H1 (cell line): ENCODE measurements around the gene OMA1. TPM values are rescaled to one million over a fixed set of nuclear protein-coding genes. Genes with fewer than 3 reads are reported as not detected.
"Not testable (repeated sequence)": the region's sequence is repeated elsewhere in the genome, so short reads cannot be mapped to it uniquely, and the experiment has no call there.

ENCODE experiments used
- CTCF ChIA-PET: fragments of 300-600 bp; sonication (Branson Sonifier 250); formaldehyde crosslinking; loops from one replicate; lab custom pipeline; 2021; ENCODE audit not compliant: partially characterized antibody; lab: Charles Lee
- POLR2A ChIA-PET: fragments of 300-600 bp; sonication (Branson Sonifier 250); formaldehyde crosslinking; loops from one replicate; lab custom pipeline; 2021; ENCODE audit warnings: inconsistent platforms; ENCODE audit not compliant: partially characterized antibody; lab: Charles Lee
- DNase-seq, 2 experiments: peaks; one replicate each; pipeline versions ENCODE4 v3.0.0 to v3.0.0-alpha.2; 2010 to 2022; ENCODE audit warnings: low spot score in 2 of 2, low read depth in 1 of 2, mixed read lengths in 1 of 2
- FAIRE-seq: peaks from 2 replicates; lab custom pipeline; 2011; peaks lifted over from hg19 to GRCh38; lab: Jason Lieb, UNC
- H2AFZ ChIP-seq: 2 replicates; pipeline ENCODE4 v1.8.1; 2012; ENCODE audit warnings: low read length, inconsistent platforms
- H2AK5ac ChIP-seq: 2 replicates; pipeline ENCODE4 v1.6.1; 2013; ENCODE audit warnings: low read depth, low read length
- H2BK120ac ChIP-seq: replicated peaks from 2 replicates; pipeline ENCODE3; 2013; ENCODE audit warnings: low read depth, low read length, inconsistent platforms
- H2BK12ac ChIP-seq: 2 replicates; pipeline ENCODE4 v1.6.1; 2013; ENCODE audit warnings: low read depth, low read length
- H2BK15ac ChIP-seq: 2 replicates; pipeline ENCODE4 v1.6.1; 2013; ENCODE audit warnings: low read length
- H2BK20ac ChIP-seq: 2 replicates; pipeline ENCODE4 v1.6.1; 2013; ENCODE audit warnings: low read length
- H2BK5ac ChIP-seq: 2 replicates; pipeline ENCODE4 v1.6.1; 2013; ENCODE audit warnings: low read depth, low read length
- H3K14ac ChIP-seq: 2 replicates; pipeline ENCODE4 v1.6.1; 2013; ENCODE audit warnings: inconsistent platforms; ENCODE audit not compliant: insufficient read length
- H3K18ac ChIP-seq: 2 replicates; pipeline ENCODE4 v1.6.1; 2013; ENCODE audit warnings: low read length; ENCODE audit errors: extremely low read depth
- H3K23ac ChIP-seq: 2 replicates; pipeline ENCODE4 v1.6.1; 2013; ENCODE audit warnings: inconsistent platforms; ENCODE audit not compliant: insufficient read length
- H3K23me2 ChIP-seq: 2 replicates; pipeline ENCODE4 v1.6.1; 2013; ENCODE audit warnings: low read depth, low read length
- H3K27ac ChIP-seq: 2 replicates; pipeline ENCODE4 v1.6.1; 2011; ENCODE audit warnings: low read depth, low read length, inconsistent platforms
- H3K27me3 ChIP-seq, 4 experiments: replicated peaks in 1 of 4; 1 replicate in 1 of 4; 2 replicates in 3 of 4; pipeline versions ENCODE4 v1.6.1 to v1.8.1; 2011 to 2013; ENCODE audit warnings: low read length in 3 of 4, mild to moderate bottlenecking in 3 of 4, inconsistent platforms in 2 of 4, mixed read lengths in 2 of 4, moderate library complexity in 1 of 4; ENCODE audit not compliant: control insufficient read depth in 3 of 4, insufficient read depth in 3 of 4; ENCODE audit errors: extremely low read depth in 1 of 4
- H3K36me3 ChIP-seq, 4 experiments: 2 replicates each; pipeline versions ENCODE4 v1.6.1 to v1.8.1; 2011 to 2013; ENCODE audit warnings: mild to moderate bottlenecking in 4 of 4, low read length in 3 of 4, moderate library complexity in 2 of 4, control low read depth in 1 of 4, inconsistent platforms in 1 of 4; ENCODE audit not compliant: insufficient read depth in 4 of 4, control insufficient read depth in 2 of 4
- H3K4ac ChIP-seq: replicated peaks from 2 replicates; pipeline ENCODE3; 2013; ENCODE audit warnings: low read length, low read depth, mixed read lengths, inconsistent platforms; ENCODE audit not compliant: insufficient read length
- H3K4me1 ChIP-seq, 4 experiments: replicated peaks in 1 of 4; 1 replicate in 1 of 4; 2 replicates in 3 of 4; pipeline versions ENCODE4 v1.6.1 to v1.8.1; 2011 to 2013; ENCODE audit warnings: low read length in 3 of 4, inconsistent platforms in 2 of 4, mixed read lengths in 1 of 4; ENCODE audit not compliant: insufficient read depth in 4 of 4, control insufficient read depth in 3 of 4
- H3K4me2 ChIP-seq, 2 experiments: 2 replicates each; pipeline versions ENCODE4 v1.6.1 to v1.8.1; 2011 to 2013; ENCODE audit warnings: low read depth in 2 of 2, low read length in 2 of 2, control low read depth in 1 of 2, inconsistent platforms in 1 of 2, mild to moderate bottlenecking in 1 of 2; ENCODE audit not compliant: insufficient read depth in 1 of 2
- H3K4me3 ChIP-seq, 4 experiments: fragments of 200-600, 300-600 bp in 1 of 4; sonication (generic), shearing (Covaris generic), sonication (Bioruptor Twin) in 1 of 4; 2 replicates each; pipeline versions ENCODE4 v1.5.1 to v1.8.1; 2011 to 2016; ENCODE audit warnings: low read length in 4 of 4, low read depth in 3 of 4, control low read depth in 2 of 4, inconsistent platforms in 2 of 4, mild to moderate bottlenecking in 2 of 4, mixed read lengths in 1 of 4, moderate library complexity in 1 of 4; ENCODE audit not compliant: insufficient read depth in 2 of 4; ENCODE audit errors: extremely low read depth in 1 of 4
- H3K56ac ChIP-seq: replicated peaks from 2 replicates; pipeline ENCODE3; 2013; ENCODE audit warnings: low read depth, mild to moderate bottlenecking, mixed read lengths, low read length, inconsistent platforms; ENCODE audit not compliant: insufficient read length
- H3K79me1 ChIP-seq: 2 replicates; pipeline ENCODE4 v1.6.1; 2013; ENCODE audit warnings: low read depth, low read length, control low read depth
- H3K79me2 ChIP-seq, 2 experiments: 2 replicates each; pipeline versions ENCODE4 v1.6.1 to v1.8.1; 2012 to 2013; ENCODE audit warnings: low read length in 2 of 2, mild to moderate bottlenecking in 2 of 2, inconsistent platforms in 1 of 2; ENCODE audit not compliant: insufficient read depth in 2 of 2, control insufficient read depth in 1 of 2
- H3K9ac ChIP-seq, 4 experiments: replicated peaks in 1 of 4; 1 replicate in 1 of 4; 2 replicates in 3 of 4; pipeline versions ENCODE4 v1.6.1 to v1.8.1; 2011 to 2013; ENCODE audit warnings: low read depth in 3 of 4, low read length in 3 of 4, control low read depth in 2 of 4, mild to moderate bottlenecking in 2 of 4, moderate library complexity in 2 of 4, inconsistent platforms in 1 of 4; ENCODE audit errors: extremely low read depth in 1 of 4
- H3K9me3 ChIP-seq, 2 experiments: 2 replicates each; pipeline versions ENCODE4 v1.6.1 to v1.8.1; 2012 to 2013; ENCODE audit warnings: mild to moderate bottlenecking in 2 of 2, moderate library complexity in 2 of 2, control low read depth in 1 of 2, inconsistent platforms in 1 of 2, low read depth in 1 of 2, low read length in 1 of 2, mixed read lengths in 1 of 2; ENCODE audit not compliant: insufficient read depth in 2 of 2
- H4K20me1 ChIP-seq, 2 experiments: replicated peaks in 1 of 2; 2 replicates each; pipeline versions ENCODE3 to v1.8.1; 2011 to 2013; ENCODE audit warnings: inconsistent platforms in 2 of 2, low read length in 2 of 2, mild to moderate bottlenecking in 1 of 2; ENCODE audit not compliant: insufficient read depth in 2 of 2, control insufficient read depth in 1 of 2
- H4K5ac ChIP-seq: 2 replicates; pipeline ENCODE4 v1.6.1; 2013; ENCODE audit warnings: low read length, low read depth, mixed read lengths, inconsistent platforms; ENCODE audit not compliant: insufficient read length
- H4K8ac ChIP-seq: 2 replicates; pipeline ENCODE4 v1.8.0; 2013; ENCODE audit warnings: mild to moderate bottlenecking, moderate library complexity, low read length, inconsistent platforms; ENCODE audit not compliant: insufficient read depth; ENCODE audit errors: extremely low read depth
- H4K91ac ChIP-seq: replicated peaks from 2 replicates; pipeline ENCODE3; 2013; ENCODE audit warnings: low read length, mixed read lengths, inconsistent platforms; ENCODE audit not compliant: insufficient read length
- WGBS, 2 experiments: shearing (Covaris generic) in 1 of 2; methylation state at CpG; one replicate each; pipeline versions ENCODE4 v1.1.6 to v1.1.7; 2013 to 2015; ENCODE audit warnings: low lambda C conversion rate in 2 of 2, mixed read lengths in 2 of 2, inconsistent platforms in 1 of 2, low coverage in 1 of 2, missing lambda C conversion rate in 1 of 2; ENCODE audit not compliant: insufficient replicate concordance in 2 of 2, insufficient coverage in 1 of 2, insufficient read length in 1 of 2; ENCODE audit errors: extremely low coverage in 1 of 2, missing lambda C conversion rate in 1 of 2; 5-methylcytosine and 5-hydroxymethylcytosine counted together
- polyA plus RNA-seq, 7 experiments: library from polyadenylated mRNA; depleted of rRNA in 3 of 7; stranded (reverse) in 5 of 7; unstranded in 2 of 7; fragments of >200 nt in 5 of 7; fragments of 200-250 nt in 2 of 7; gene quantifications; 1 replicate in 5 of 7; 2 replicates in 1 of 7; 4 replicates in 1 of 7; pipeline versions ENCODE4 v1.2.1 to v1.2.3, GENCODE V29; 2011 to 2013; ENCODE audit warnings: missing spikeins in 2 of 7, mixed read lengths in 2 of 7
- total RNA-seq: library from RNA; stranded (reverse); fragmentation: NEBNext Ultra II Directional; extraction: Animal tissue kit (Norgen Biotek cat#: 25700); gene quantifications from 2 replicates; pipeline ENCODE4 v1.2.1, GENCODE V29; 2021

OMA1 gene
- total and polyA plus RNA-seq, 2 of the 8 experiments (the other 6 are each of a cell fraction or from before 2014, with no cell fraction given): 7.7 to 11.7 TPM

DNA sequence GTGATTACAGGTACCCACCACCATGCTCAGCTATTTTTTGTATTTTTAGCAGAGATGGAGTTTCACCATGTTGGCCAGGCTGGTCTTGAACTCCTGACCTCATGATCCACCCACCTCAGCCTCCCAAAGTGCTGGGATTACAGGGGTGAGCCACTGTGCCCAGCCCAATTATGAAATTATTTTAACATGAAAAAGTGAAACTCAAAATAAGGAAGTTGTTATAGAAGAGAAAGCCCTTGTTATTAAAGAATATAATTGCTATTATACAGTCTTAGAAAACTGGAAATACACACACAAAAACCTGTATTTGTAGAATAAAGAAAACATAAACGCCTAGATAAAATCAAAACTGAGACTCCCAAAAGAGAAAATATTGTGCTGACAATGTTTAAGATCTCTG is 14.7 kb downstream of the OMA1 start:
- DNase-seq, H2AFZ ChIP-seq, H3K14ac ChIP-seq, CTCF ChIA-PET, H3K23ac ChIP-seq, H3K18ac ChIP-seq, FAIRE-seq, H3K27me3 ChIP-seq, H3K9me3 ChIP-seq, H4K8ac ChIP-seq, H2BK20ac ChIP-seq, H3K4ac ChIP-seq, H3K56ac ChIP-seq, H2BK5ac ChIP-seq, H3K4me1 ChIP-seq, H3K36me3 ChIP-seq, H2BK12ac ChIP-seq, H2BK15ac ChIP-seq, H3K27ac ChIP-seq, H4K20me1 ChIP-seq, H2BK120ac ChIP-seq, H3K79me1 ChIP-seq, H4K91ac ChIP-seq, H2AK5ac ChIP-seq, H3K79me2 ChIP-seq, H3K4me3 ChIP-seq, H3K23me2 ChIP-seq, POLR2A ChIA-PET, H3K4me2 ChIP-seq, H4K5ac ChIP-seq, H3K9ac ChIP-seq: not testable (repeated sequence)
- 88% methylated on average over 1 of the region's 1 CpG; no CpG with 5 or more reads in 1 of the 2 experiments for whole genome bisulfite sequencing, 2 experiments
